Measurements from ENCODE around the gene CNR1.

GRCh38 chr6:88171312-88171711 lies 5.2 kb upstream of the CNR1 start:
- TF ChIP-seq YY1 (IDR thresholded peaks at IDR 0.05; ENCODE audit: low read depth) (no peak), EP300 (IDR thresholded peaks at IDR 0.05; ENCODE audit: borderline replicate concordance) (no peak), TEAD4 (IDR thresholded peaks at IDR 0.05) (no peak), FOXM1 (IDR thresholded peaks at IDR 0.05; ENCODE audit: borderline replicate concordance, low read depth) (no peak), ZBTB7A (IDR thresholded peaks at IDR 0.05; ENCODE audit: low read depth) (no peak), TAF1 (IDR thresholded peaks at IDR 0.05; ENCODE audit: low read depth) (no peak), RAD21 (IDR thresholded peaks at IDR 0.05; ENCODE audit: low read depth) (no peak), CEBPB (IDR thresholded peaks at IDR 0.05) (no peak), CREB1 (IDR thresholded peaks at IDR 0.05; ENCODE audit: low read depth) (no peak), TCF12 (IDR thresholded peaks at IDR 0.05; ENCODE audit: low read depth) (no peak)
- TF ChIP-seq, protein P1, sequence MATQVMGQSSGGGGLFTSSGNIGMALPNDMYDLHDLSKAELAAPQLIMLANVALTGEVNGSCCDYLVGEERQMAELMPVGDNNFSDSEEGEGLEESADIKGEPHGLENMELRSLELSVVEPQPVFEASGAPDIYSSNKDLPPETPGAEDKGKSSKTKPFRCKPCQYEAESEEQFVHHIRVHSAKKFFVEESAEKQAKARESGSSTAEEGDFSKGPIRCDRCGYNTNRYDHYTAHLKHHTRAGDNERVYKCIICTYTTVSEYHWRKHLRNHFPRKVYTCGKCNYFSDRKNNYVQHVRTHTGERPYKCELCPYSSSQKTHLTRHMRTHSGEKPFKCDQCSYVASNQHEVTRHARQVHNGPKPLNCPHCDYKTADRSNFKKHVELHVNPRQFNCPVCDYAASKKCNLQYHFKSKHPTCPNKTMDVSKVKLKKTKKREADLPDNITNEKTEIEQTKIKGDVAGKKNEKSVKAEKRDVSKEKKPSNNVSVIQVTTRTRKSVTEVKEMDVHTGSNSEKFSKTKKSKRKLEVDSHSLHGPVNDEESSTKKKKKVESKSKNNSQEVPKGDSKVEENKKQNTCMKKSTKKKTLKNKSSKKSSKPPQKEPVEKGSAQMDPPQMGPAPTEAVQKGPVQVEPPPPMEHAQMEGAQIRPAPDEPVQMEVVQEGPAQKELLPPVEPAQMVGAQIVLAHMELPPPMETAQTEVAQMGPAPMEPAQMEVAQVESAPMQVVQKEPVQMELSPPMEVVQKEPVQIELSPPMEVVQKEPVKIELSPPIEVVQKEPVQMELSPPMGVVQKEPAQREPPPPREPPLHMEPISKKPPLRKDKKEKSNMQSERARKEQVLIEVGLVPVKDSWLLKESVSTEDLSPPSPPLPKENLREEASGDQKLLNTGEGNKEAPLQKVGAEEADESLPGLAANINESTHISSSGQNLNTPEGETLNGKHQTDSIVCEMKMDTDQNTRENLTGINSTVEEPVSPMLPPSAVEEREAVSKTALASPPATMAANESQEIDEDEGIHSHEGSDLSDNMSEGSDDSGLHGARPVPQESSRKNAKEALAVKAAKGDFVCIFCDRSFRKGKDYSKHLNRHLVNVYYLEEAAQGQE (IDR thresholded peaks at IDR 0.05; ENCODE audit: low read depth): no peak
- TF ChIP-seq, protein P2, sequence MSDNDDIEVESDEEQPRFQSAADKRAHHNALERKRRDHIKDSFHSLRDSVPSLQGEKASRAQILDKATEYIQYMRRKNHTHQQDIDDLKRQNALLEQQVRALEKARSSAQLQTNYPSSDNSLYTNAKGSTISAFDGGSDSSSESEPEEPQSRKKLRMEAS (IDR thresholded peaks at IDR 0.05): no peak
